HG02870 (cell line): Measurements from ENCODE around the gene CNTN1.

Experiments used
- ATAC-seq: cut with Tn5 transposase; IDR thresholded peaks from one replicate; pipeline ENCODE4 v1.9.1; 2021; ENCODE audit warnings: mild to moderate bottlenecking, moderate library complexity; ENCODE audit not compliant: unreplicated experiment

CNTN1 gene

DNA sequence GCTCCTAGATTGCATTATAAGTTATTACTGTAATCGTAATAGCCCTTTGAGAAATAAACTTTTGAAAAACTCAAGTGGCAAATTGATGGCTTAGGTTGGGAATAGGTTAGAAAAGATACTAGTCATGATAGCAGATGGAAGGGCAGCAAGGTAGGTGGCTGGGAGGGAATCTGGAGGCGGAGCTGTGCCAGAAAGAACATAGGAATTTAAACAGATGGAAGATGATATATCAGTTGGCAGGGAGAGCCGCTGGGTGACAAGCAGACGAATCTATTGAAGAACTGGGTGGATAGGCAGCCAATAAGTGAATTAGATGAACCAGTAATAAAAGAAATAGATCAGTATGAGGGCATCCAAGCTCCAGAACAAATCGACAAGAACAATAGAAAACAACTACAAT is 142.1 kb downstream of the CNTN1 start:
- no peak for ATAC-seq

DNA sequence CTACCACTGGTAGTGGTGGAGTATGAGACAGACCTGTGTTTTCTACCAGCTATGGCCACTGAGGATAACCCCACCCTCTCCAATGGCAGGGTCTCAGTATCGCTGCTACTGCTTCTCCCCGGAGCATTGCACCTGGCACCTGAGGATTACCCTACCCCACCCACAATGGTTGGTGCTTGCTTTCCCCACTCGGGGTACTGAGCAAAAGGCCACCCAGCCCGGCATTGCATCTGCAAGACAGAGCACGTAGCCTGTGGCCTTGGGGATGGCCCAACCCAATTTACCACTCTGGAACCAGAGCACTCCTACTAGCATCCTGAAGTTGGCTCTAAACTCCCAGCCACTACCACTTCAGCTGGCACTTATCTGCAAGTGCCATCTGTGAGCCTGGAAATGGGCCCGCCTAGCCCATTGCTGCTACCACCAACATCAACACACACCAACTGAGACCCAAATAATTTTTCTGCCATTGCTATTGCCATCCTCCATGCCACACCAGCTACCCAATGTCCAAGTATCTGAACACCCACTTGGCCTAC is 145.7 kb downstream of the CNTN1 start:
- ATAC-seq, result no peak

DNA sequence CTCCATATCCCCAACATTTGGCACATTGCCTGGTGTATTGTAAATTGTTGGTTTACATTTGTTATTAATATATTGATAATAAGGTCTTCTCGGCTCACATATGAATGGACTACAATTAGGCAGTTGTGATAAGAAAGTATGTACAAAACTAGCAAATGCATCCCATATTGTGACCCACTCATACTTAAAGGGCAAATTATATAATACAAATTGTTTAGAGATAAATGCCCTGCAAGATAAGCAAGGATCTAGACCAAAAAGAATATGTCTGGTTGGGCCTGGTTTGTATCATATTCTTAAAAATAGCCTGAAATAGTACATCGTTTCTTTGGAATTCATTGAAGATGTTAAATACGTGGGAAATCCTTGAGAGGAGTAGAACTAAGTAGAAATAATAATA is 151.3 kb downstream of the CNTN1 start:
- ATAC-seq, result no peak

DNA sequence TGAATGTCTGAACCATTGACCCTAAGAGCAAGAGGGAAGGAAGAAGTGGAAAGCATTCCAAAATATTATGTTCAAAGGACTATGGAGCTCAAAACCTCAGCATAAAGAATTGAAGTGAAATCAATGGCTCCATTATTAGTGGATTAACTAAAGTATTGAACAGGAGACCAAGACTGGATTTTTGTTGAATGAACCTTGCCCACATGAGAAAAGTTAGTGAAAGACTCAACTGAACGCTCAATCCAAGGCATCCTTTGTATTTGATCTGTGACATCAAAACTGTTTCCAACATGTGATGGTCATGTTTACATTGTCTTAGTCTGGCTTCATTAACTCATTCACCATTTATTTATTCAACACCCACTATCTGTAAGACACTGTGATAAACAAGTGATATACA is 161.0 kb downstream of the CNTN1 start:
- no peak for ATAC-seq

DNA sequence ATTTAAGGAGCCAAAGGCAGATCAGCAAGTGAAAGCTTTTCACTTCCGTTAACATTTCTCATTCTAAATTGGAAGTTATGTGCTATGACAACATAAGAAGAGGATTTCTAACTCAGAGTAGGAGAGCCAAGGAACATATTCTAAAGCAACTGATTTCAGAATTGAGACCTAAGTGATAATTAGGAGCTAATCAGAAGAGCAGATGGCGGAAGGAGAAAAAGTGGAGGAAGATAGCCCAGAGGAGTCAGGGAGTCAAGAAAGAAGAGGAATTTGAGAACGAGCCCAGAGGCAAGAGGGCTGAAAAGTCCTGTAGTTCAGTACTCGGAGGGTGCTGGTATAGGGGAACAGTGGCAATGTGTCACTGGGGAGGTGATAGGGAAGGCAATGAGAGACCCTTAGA is 162.4 kb downstream of the CNTN1 start:
- ATAC-seq, result no peak

DNA sequence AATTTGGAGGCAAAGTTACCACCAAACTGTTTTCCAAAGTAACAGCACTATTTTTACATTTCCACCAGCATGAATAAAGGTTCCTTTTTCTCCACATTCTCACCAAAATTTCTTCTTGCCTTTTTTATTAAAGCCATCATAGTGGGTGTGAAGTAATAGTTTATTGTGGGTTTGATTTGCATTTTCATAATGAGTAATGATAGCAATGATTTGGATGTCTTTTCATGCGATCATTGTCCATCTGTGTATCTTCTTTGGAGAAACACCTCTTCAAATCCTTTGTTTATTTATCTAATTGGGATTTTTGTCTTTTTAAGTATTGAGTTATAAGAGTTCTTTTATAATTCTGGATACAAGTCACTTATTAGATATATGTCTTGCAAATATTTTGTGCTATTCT is 172.7 kb downstream of the CNTN1 start:
- no peak for ATAC-seq

DNA sequence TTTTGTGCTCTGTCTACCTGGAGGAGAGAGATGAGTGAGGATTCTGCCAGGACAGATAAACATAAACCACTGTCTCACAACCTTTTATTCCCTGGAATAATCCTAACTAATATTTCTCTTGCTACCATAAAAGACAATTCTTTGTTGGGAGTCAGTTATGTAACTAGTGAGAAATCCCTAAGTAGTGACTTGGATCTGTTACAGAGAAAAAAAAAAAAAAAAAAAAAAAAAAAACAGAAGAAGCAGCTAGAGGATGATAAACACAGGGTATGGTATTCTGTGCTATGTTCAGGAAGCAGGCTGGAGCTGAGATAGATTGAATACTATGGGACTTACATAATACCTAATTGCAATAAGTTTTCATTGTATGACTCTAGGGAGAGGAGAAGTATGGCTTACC is 178.7 kb downstream of the CNTN1 start:
- no peak for ATAC-seq

DNA sequence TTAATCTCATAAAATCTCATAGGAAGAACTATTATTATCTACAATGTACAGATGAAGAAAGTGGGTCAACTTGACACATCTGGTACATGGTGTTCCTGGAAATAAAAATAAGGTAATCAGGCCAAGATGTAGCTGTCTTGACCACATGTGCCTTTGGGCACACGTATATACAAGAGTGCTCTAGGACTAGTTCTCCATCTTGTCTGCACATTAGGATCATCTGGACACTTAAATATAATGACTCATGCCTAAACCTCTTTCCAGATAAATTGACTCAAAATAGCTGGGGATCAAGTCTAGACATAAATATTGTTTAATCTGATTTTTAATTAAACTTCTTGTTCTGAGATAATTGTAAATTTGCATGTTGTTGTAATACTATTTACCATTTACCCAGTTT is 182.6 kb downstream of the CNTN1 start:
- ATAC-seq, result no peak

DNA sequence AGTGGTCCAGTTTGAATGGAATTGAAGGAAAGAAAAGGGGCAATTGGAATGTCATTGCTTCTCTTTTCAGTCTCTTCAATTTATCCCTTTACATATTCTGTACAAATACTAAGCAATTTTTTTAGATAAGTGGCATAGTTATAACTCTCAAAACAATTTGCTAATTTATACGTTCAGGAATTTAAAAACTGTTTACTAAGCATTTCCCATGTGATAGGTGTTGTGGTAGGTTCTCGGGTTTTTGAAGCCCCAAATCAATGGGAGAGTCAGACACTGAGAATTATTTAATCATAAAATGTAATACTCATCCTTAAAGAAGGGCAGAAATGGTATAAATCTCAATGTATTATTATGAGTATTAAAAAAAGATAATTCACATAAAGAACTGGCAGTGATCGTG is 197.1 kb downstream of the CNTN1 start:
- ATAC-seq, result no peak

DNA sequence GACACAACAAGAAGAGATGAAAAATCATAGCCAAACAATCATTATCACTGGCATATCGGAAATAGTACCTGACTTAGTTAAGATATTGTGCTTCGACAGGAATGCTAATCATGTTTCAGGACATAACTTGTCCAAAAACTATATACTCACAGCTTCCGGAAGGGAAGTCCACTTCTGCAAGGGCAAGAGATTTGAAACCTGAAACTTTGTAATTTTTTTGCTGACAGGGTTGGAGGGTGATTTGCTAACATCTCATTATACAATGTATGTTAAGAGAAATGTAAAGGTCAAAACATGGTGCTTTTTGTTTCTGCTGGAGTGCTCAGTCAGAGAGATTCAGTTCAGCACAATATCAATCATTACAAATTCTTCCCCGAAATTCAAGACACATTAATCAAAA is 200.3 kb downstream of the CNTN1 start:
- ATAC-seq, result no peak

DNA sequence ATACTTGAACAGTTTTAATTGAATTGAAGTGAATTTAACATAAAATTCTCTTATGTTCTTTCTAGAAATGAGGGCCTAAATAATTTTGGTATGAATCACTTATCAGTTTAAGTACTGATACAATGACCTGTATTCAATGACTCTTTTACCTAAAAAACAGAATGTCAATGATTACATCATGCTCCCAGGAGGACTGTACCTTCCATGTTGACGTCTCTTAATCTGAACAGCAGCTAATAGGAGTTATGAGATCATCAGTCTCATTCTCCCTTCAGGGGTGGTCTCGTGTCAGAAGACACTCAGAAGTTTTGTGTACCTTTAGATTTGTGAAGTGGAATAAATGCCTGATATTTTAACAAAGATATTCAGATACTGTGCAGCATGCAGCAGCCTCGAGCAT is 206.3 kb downstream of the CNTN1 start:
- no peak for ATAC-seq

DNA sequence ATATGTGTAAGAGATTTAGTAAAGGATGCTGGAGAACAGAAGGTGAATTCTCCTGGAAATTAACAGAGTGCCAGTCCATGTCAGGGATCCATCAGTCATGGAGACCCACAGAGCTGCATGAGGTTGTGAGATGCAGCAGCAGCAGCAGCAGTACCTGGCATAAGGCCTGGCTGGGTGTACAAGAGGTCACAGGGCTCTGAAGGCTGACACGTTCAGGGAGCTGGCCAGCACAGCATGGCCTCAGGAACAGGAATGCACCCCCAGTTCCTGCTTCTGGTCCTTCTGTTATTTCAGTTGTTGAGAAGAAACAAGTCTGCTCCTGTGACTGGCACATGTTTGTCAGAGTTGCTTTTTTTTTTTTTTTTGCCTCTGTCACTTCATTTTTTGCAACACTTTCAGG is 210.8 kb downstream of the CNTN1 start:
- no peak for ATAC-seq

DNA sequence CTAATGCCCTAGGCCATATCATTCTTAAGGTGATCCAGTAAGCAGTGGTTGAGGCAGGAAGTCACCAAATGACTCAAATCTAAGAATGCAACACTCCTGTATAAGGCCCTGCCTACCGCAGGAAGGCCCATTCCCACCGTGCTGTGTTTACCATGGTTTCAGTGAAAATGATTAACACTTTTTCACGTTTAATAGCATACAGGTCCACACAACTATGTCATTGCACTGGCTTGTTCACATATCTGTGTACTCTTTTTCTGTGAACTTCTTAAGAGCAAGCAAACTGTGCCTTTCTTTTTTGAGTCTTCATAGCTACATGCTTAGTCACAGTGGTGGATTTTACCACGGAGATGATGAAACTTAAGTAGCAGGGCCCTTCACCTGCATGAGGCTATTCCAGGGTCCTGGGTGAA is 214.9 kb downstream of the CNTN1 start:
- ATAC-seq, result peak; percentile 97

DNA sequence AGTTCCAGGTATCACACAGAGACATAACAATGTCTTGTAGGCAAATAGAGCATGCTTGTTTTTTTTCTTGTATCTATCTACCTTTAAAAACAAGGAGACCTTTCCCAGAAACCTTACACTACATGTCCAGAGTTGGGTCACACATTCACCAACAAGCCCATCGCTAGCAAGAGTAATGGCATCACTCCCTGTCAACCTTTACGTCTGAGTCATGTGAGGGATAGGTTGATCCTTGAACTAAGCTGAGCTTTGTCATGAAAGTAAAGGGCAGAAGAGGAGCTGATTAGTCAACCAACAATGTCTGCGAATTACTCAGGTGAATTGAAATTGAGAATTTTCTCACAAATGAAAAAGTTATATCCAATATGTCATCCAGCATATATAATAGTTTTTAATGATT is 219.4 kb downstream of the CNTN1 start:
- ATAC-seq, result no peak

DNA sequence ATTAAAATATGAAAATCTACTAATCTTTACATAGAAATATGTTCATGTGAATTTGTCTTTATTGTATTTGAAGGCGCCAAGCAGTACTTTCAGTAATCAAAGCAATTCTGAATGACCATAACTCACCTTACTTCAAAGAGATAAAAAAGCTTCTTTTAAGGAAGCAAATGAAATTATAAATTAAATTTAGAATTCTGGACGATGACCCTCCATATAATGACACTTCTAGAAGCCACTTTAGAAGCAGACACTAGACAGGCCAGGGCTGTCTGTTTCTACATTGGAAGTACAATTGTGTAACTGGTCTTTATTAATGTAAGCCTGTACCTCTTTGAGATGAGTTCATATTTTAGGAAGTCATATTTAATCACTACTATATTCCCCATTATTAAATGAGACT is 222.9 kb downstream of the CNTN1 start:
- ATAC-seq, result no peak

DNA sequence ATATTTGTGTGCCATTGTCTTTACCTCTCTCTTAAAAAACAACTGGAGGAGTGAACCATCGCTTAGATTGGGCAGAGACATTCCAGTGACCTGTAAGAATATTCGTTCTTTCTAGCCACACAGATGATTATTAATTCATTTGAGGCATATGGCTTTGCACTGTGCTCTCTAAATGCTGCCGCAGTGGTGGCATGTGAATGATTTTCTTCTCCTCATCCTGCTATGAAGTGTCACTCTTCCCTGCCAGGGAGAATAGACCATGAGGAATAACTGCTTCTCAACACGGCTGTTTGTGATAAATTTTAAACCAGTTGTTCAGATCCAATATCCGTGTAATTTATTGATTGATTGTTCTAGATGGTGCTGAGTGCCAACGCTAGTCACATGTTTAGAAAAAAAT is 225.3 kb downstream of the CNTN1 start:
- no peak for ATAC-seq

DNA sequence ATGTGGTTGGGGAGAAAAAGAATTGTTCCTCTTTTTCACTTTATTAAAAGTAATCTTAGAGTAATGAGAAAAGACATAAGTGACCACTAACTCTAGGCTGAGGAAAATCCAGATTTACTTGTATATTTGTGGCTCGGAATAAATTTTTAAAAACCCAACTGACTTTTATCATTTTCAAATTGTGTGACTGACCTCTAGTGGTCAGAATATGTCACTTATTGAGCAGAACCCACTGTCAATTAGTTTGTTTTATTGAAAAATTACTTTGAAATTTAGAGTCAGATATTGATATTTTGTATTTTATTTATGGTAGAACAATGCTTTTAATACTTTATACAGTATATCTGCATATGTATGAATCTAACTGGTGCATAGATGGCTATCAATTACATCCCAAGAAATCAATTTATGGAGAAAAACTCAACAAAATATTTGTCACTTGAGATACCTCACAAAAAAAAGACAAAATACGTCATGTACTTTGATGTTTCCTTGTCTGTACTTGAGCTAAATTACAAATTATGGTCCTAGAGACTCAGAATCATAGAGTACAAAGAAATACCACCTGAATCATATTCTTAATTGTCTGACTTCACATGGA is 229.4 kb downstream of the CNTN1 start:
- no peak for ATAC-seq

DNA sequence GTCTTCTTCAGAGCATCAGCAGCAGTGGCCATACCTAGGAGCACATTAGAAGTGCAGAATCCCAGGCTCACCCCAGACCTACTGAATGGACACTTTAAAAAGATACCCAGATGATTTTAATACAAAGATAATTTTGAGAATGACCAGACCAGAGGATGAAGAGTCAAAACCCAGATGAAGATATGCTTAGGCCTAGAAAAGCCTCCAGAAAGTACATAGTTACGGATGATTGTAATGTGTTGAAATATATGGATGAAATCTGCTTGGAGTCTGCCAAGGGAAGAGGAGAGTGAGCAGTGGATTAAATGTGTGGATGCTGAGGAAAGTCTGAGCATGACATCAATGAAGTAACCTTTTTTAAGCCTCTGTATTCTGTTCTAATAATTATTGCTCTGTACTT is 245.7 kb downstream of the CNTN1 start:
- no peak for ATAC-seq

DNA sequence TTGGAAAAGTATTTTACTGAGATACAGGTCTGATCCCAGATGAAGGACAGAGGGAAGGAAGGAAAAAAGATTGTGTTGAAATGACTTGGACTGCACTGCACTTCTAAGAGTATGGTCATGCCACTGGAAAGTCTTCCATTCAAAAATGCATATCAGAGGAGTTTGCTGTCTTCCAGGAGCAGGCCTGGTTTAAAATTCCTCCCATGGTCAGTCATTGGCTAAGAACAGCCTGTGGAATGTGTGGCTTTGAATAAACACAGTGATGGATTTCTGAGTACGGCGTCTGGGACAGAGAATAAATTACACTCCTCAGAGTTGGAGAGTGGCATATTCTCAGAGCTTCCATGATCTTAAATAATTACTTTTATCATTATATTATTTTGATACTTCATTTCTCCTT is 250.1 kb downstream of the CNTN1 start:
- no peak for ATAC-seq

DNA sequence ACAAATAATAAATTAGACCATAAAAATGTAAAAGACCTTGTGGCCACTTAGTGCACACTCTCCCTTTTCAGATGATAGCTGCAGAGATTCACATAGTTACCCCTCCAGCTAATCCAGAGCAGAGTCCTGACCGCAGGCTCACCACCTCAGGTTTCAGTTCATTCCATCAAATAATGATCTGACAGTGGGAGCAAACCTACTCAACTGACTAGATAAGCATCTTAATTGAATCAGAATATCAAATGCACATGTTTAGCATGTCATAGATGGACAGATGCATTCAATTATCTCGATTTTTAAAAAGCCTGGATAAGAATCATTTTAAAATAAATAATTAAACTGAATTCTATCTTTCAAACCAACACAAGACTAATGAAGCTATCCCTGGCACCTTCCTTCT is 253.5 kb downstream of the CNTN1 start:
- ATAC-seq, result no peak

DNA sequence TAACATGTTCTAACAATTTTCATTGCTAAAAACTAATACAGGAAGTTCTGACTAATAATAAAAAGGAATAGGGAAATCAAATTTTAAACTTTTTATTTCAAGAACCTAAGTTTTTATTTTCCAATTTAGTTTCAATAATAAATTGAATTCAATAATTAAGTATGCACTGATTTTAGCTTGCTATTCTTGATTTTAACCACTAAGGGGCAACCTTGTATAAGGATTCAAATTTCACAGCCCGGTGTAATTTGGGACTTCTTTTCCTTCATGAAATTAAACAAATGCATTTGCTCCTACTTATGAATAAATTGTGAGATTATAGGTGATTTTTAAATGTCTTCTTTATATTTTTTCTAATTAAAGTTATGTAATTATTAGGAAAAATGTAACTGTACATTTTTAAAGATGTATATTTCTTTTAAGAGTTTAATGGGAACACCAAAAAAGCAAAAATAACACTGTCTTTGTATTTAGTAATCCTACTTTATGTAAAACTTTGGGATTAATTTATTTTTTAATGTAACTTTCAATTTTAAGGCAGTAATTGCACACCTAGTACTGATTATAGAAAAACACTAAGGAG is 254.5 kb downstream of the CNTN1 start:
- no peak for ATAC-seq

DNA sequence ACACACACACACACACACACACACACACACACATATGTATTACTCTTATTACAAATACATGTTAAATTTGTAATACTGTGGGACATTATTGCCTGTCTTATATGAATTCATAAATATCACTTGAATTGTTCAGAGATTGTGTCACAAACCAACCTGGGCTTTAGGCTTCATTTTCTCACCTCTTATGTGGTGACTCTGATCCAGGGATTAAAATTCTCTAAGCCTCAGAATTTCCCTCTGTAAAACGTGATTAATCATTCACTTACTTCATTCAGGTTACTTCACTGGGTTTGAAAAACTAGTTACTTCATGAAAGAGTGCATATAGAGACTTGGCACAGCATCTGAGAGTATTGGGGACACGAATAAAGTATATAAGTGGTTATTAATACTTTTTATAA is 255.6 kb downstream of the CNTN1 start:
- ATAC-seq, result no peak

DNA sequence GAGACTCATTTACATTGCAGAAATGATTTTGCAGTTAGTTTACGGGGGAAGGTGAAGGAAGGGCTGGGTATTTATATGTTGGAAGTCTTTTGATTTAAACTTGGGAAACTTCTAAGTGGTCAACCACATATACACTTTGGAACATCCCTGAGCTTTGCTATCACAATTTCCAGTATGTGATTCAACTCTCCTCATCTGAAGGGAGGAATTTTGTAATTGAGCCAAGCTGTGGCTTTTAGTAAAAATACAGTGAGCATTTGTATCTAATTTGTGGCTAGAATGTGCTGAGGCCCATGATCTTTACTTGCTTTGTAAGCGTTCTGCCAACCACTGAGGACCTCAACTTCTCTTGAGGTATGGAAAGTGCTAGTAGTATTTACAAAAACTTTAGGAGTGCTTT is 260.8 kb downstream of the CNTN1 start:
- no peak for ATAC-seq
